ENCODE results near the gene RANBP3L.
"Not testable (repeated sequence)": the region's sequence is repeated elsewhere in the genome, so short reads cannot be mapped to it uniquely, and the experiment has no call there.

Gene RANBP3L

GRCh38 chr5:36301858-36302603 lies at the start of gene RANBP3L:
RANBP3L (minus strand) TSS chr5:36301902; CDS start chr5:36301416, 486 bp downstream.
- no peak for DNase-seq

- DNase-seq, result no peak
These were observed 45.4 kb upstream of the RANBP3L start for GRCh38 chr5:36346896-36347690.

GRCh38 chr5:36344899-36345298 lies 43.2 kb upstream of the RANBP3L start:
- no peak for DNase-seq

GRCh38 chr5:36341720-36342119 lies 40.0 kb upstream of the RANBP3L start:
- DNase-seq, result not testable (repeated sequence)

GRCh38 chr5:36337597-36337996 lies 35.9 kb upstream of the RANBP3L start:
- DNase-seq, result no peak

GRCh38 chr5:36334315-36334714 lies 32.6 kb upstream of the RANBP3L start:
- no peak for DNase-seq

- not testable (repeated sequence) for DNase-seq
These were observed 31.0 kb upstream of the RANBP3L start for GRCh38 chr5:36332720-36333119.

- DNase-seq, result no peak
These were observed 23.5 kb upstream of the RANBP3L start for GRCh38 chr5:36325196-36325595.

GRCh38 chr5:36323926-36324781 lies 22.5 kb upstream of the RANBP3L start:
- DNase-seq, result no peak

GRCh38 chr5:36312953-36313672 lies 11.4 kb upstream of the RANBP3L start:
- no peak for DNase-seq

GRCh38 chr5:36311956-36312355 lies 10.3 kb upstream of the RANBP3L start:
- DNase-seq, result no peak

GRCh38 chr5:36310138-36310537 lies 8.4 kb upstream of the RANBP3L start:
- DNase-seq, result no peak

- no peak for DNase-seq
These were observed 4.0 kb upstream of the RANBP3L start for GRCh38 chr5:36305571-36306326.

- no peak for DNase-seq
These were observed 2.5 kb upstream of the RANBP3L start for GRCh38 chr5:36304095-36304805.

GRCh38 chr5:36300927-36301540 lies 668 bp downstream of the RANBP3L start:
- DNase-seq, result no peak

GRCh38 chr5:36300191-36300926 lies 1.3 kb downstream of the RANBP3L start:
- no peak for DNase-seq

- no peak for DNase-seq
These were observed 3.1 kb downstream of the RANBP3L start for GRCh38 chr5:36298552-36298951.

- DNase-seq, result no peak
These were observed 4.0 kb downstream of the RANBP3L start for GRCh38 chr5:36297653-36298052.

- DNase-seq, result no peak
These were observed 15.7 kb downstream of the RANBP3L start for GRCh38 chr5:36285837-36286615.

All from activated CD4-positive, CD25-positive, alpha-beta regulatory T cell (primary cell).